ENCODE results near the gene RNF157.

The RNF157 gene

GRCh38 chr17:76276069-76276431 lies 35.8 kb upstream of the RNF157 start:
- H3K27ac ChIP-seq (ENCODE audit: low read length) = no peak overlapping the region

GRCh38 chr17:76275382-76276068 lies 35.2 kb upstream of the RNF157 start:
- DNase-seq (ENCODE audit: low read depth, low spot score) = no peak
- no peak overlapping the region for H3K27ac ChIP-seq (ENCODE audit: low read length)
- no peaks in the 10 kb centered on the region for H3K27me3 ChIP-seq (ENCODE audit: control insufficient read depth, insufficient read depth, low read length)
- no peaks in the 10 kb centered on the region for H3K9me3 ChIP-seq (ENCODE audit: control insufficient read depth, insufficient read depth, low read length)
- no peak overlapping the region for H3K4me3 ChIP-seq (ENCODE audit: low read length)
- H3K36me3 ChIP-seq (ENCODE audit: control insufficient read depth, insufficient read depth, low read length) = no peaks in the 10 kb centered on the region; the same call in 1 of the 2 replicates
- no CpG with 5 or more reads among the region's 22 CpGs for WGBS (ENCODE audit: insufficient coverage, insufficient read length)
- H3K4me1 ChIP-seq (ENCODE audit: control insufficient read depth, insufficient read depth, low read length) = peaks cover 8% of the 10 kb centered on the region

More at GRCh38 chr17:76276069-76276431, 35.8 kb upstream of the RNF157 start:
- Histone ChIP-seq H3K27me3 (ENCODE audit: control insufficient read depth, insufficient read depth, low read length) (no peaks in the 10 kb centered on the region), H3K36me3 (ENCODE audit: control insufficient read depth, insufficient read depth, low read length) (no peaks in the 10 kb centered on the region; the same call in 1 of the 2 replicates), H3K4me1 (ENCODE audit: control insufficient read depth, insufficient read depth, low read length) (peaks cover 6% of the 10 kb centered on the region), H3K9me3 (ENCODE audit: control insufficient read depth, insufficient read depth, low read length) (no peaks in the 10 kb centered on the region), H3K4me3 (ENCODE audit: low read length) (no peak overlapping the region)
- DNase-seq (ENCODE audit: low read depth, low spot score) = no peak
- WGBS (ENCODE audit: insufficient coverage, insufficient read length) = no CpG with 5 or more reads among the region's 11 CpGs

- no peaks in the 10 kb centered on the region for H3K9me3 ChIP-seq (ENCODE audit: control insufficient read depth, insufficient read depth, low read length)
- no peak overlapping the region for H3K4me3 ChIP-seq (ENCODE audit: low read length)
- H3K27ac ChIP-seq (ENCODE audit: low read length) = no peak overlapping the region
- no peak for DNase-seq (ENCODE audit: low read depth, low spot score)
- H3K4me1 ChIP-seq (ENCODE audit: control insufficient read depth, insufficient read depth, low read length) = peaks cover 8% of the 10 kb centered on the region
- no peaks in the 10 kb centered on the region; the same call in 1 of the 2 replicates for H3K36me3 ChIP-seq (ENCODE audit: control insufficient read depth, insufficient read depth, low read length)
- no CpG with 5 or more reads among the region's 21 CpGs for WGBS (ENCODE audit: insufficient coverage, insufficient read length)
- no peaks in the 10 kb centered on the region for H3K27me3 ChIP-seq (ENCODE audit: control insufficient read depth, insufficient read depth, low read length)
Measured at GRCh38 chr17:76274112-76274956, 34.0 kb upstream of the RNF157 start.

- no peak for DNase-seq (ENCODE audit: low read depth, low spot score)
- no peak overlapping the region for H3K27ac ChIP-seq (ENCODE audit: low read length)
- H3K36me3 ChIP-seq (ENCODE audit: control insufficient read depth, insufficient read depth, low read length) = no peaks in the 10 kb centered on the region; the same call in 1 of the 2 replicates
- no peaks in the 10 kb centered on the region for H3K27me3 ChIP-seq (ENCODE audit: control insufficient read depth, insufficient read depth, low read length)
- H3K9me3 ChIP-seq (ENCODE audit: control insufficient read depth, insufficient read depth, low read length) = no peaks in the 10 kb centered on the region
- peaks cover 8% of the 10 kb centered on the region for H3K4me1 ChIP-seq (ENCODE audit: control insufficient read depth, insufficient read depth, low read length)
- WGBS (ENCODE audit: insufficient coverage, insufficient read length) = no CpG with 5 or more reads among the region's 26 CpGs
- no peak overlapping the region for H3K4me3 ChIP-seq (ENCODE audit: low read length)
Measured at GRCh38 chr17:76273445-76274111, 33.3 kb upstream of the RNF157 start.

GRCh38 chr17:76272541-76273444 lies 32.5 kb upstream of the RNF157 start:
- Histone ChIP-seq H3K9me3 (ENCODE audit: control insufficient read depth, insufficient read depth, low read length) (no peaks in the 10 kb centered on the region), H3K27ac (ENCODE audit: low read length) (no peak overlapping the region), H3K27me3 (ENCODE audit: control insufficient read depth, insufficient read depth, low read length) (no peaks in the 10 kb centered on the region), H3K4me1 (ENCODE audit: control insufficient read depth, insufficient read depth, low read length) (peaks cover 12% of the 10 kb centered on the region), H3K4me3 (ENCODE audit: low read length) (no peak overlapping the region), H3K36me3 (ENCODE audit: control insufficient read depth, insufficient read depth, low read length) (no peaks in the 10 kb centered on the region; the same call in 1 of the 2 replicates)
- no peak for DNase-seq (ENCODE audit: low read depth, low spot score)
- no CpG with 5 or more reads among the region's 19 CpGs for WGBS (ENCODE audit: insufficient coverage, insufficient read length)

GRCh38 chr17:76271669-76272540 lies 31.6 kb upstream of the RNF157 start:
- no peak overlapping the region for H3K4me3 ChIP-seq (ENCODE audit: low read length)
- H3K27ac ChIP-seq (ENCODE audit: low read length) = no peak overlapping the region
- WGBS (ENCODE audit: insufficient coverage, insufficient read length) = no CpG with 5 or more reads among the region's 38 CpGs
- H3K36me3 ChIP-seq (ENCODE audit: control insufficient read depth, insufficient read depth, low read length) = no peaks in the 10 kb centered on the region; the same call in 1 of the 2 replicates
- DNase-seq (ENCODE audit: low read depth, low spot score) = no peak
- H3K27me3 ChIP-seq (ENCODE audit: control insufficient read depth, insufficient read depth, low read length) = no peaks in the 10 kb centered on the region
- no peaks in the 10 kb centered on the region for H3K9me3 ChIP-seq (ENCODE audit: control insufficient read depth, insufficient read depth, low read length)
- peaks cover 12% of the 10 kb centered on the region for H3K4me1 ChIP-seq (ENCODE audit: control insufficient read depth, insufficient read depth, low read length)

GRCh38 chr17:76270770-76271668 lies 30.7 kb upstream of the RNF157 start:
- peaks cover 14% of the 10 kb centered on the region for H3K4me1 ChIP-seq (ENCODE audit: control insufficient read depth, insufficient read depth, low read length)
- no peaks in the 10 kb centered on the region for H3K9me3 ChIP-seq (ENCODE audit: control insufficient read depth, insufficient read depth, low read length)
- H3K27me3 ChIP-seq (ENCODE audit: control insufficient read depth, insufficient read depth, low read length) = no peaks in the 10 kb centered on the region
- WGBS (ENCODE audit: insufficient coverage, insufficient read length) = no CpG with 5 or more reads among the region's 14 CpGs
- DNase-seq (ENCODE audit: low read depth, low spot score) = no peak
- H3K27ac ChIP-seq (ENCODE audit: low read length) = no peak overlapping the region
- H3K4me3 ChIP-seq (ENCODE audit: low read length) = no peak overlapping the region
- H3K36me3 ChIP-seq (ENCODE audit: control insufficient read depth, insufficient read depth, low read length) = no peaks in the 10 kb centered on the region; the same call in 1 of the 2 replicates

- Histone ChIP-seq H3K36me3 (ENCODE audit: control insufficient read depth, insufficient read depth, low read length) (no peaks in the 10 kb centered on the region; the same call in 1 of the 2 replicates), H3K27ac (ENCODE audit: low read length) (no peak overlapping the region)
- WGBS (ENCODE audit: insufficient coverage, insufficient read length) = no CpG with 5 or more reads among the region's 26 CpGs
Measured at GRCh38 chr17:76270127-76270592, 29.9 kb upstream of the RNF157 start.

More at GRCh38 chr17:76270127-76270592, 29.9 kb upstream of the RNF157 start:
- H3K4me3 ChIP-seq (ENCODE audit: low read length) = no peak overlapping the region
- DNase-seq (ENCODE audit: low read depth, low spot score) = no peak
- no peaks in the 10 kb centered on the region for H3K9me3 ChIP-seq (ENCODE audit: control insufficient read depth, insufficient read depth, low read length)
- H3K27me3 ChIP-seq (ENCODE audit: control insufficient read depth, insufficient read depth, low read length) = no peaks in the 10 kb centered on the region
- peaks cover 14% of the 10 kb centered on the region for H3K4me1 ChIP-seq (ENCODE audit: control insufficient read depth, insufficient read depth, low read length)

Data from iPS DF 6.9 (cell line).